Raji (cell line): ENCODE results near the gene PRKN.

ENCODE experiments used
- POLR2A ChIP-seq: IDR thresholded peaks from 2 replicates; pipeline ENCODE4 v1.6.1; 2011; ENCODE audit warnings: low read depth, low read length, control low read depth; ENCODE audit not compliant: insufficient read depth

PRKN gene

DNA sequence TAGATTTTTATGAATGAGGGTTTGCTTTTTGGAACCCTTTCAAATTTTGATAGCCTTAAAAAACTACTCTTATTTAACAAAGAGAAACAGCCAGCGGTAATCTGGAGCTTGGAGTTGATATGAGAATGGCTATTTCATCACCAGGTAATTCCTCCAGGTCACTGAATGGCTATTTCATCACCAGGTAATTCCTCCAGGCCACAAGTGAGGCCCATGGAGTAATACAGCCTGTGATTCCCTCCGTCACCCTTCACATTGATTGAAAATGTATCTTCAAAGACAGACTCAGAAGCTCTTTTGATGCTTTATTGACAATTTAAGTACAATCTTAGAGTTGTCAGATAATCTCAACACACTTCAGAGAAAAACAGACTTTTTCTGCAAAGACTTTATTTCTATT is 1380.4 kb downstream of the PRKN start:
- TF ChIP-seq POLR2A = no peak

DNA sequence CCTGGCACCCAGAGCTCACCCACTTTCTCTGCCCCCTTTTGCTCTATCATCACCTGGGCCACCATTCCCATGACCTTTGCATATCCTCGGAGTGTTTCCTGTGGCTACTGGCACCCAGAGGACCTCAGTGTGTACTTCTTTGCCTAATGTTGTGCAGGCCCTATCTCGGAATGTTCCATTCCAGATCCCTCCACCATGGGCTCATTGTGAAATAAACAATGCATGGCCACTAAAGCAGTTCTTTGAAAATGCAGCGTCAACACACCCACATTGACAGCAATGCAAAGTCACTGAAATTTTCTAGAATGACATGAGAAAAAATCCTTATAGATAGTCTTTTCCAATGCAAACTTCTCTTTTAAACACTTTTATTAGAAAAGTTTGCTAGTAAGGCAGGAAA is 1380.8 kb downstream of the PRKN start:
- no peak for TF ChIP-seq POLR2A

DNA sequence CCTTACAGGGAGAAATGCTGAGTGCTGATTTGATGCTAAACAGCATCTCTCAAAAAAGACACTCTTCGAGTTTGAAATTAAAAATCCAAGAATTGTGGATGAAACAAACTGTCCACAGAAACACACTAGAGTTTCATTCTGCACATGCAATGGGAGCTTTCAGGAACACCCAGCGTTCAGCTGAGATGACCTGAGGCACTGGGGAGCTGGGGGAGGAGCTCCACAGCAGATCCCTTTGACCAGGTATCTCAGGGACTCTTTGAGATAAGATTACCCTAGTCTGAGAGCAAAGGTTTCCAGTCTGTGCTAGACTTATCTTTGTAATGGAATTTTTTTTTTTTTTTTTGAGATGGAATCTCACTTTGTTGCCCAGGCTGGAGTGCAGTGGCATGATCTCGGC is 1382.9 kb downstream of the PRKN start:
- no peak for TF ChIP-seq POLR2A

DNA sequence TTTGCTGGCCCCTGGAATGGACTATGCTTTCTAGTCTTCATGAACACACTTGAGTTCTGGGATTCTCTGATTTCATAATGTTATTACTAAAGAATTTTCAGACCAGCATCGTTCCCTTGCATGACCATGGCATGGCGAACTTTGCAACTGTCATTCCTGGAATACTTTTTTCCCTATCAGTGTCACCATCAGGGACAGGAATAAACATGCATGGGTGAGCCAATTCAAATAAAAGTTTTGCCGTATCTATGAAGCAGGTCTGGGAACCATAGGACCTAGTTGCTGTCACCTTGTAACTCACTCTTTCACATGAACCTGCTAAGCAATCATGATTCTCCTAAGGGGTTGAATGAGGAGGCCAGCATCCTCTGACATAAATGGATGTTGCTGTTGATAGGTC is 1385.5 kb downstream of the PRKN start:
- TF ChIP-seq POLR2A = no peak

DNA sequence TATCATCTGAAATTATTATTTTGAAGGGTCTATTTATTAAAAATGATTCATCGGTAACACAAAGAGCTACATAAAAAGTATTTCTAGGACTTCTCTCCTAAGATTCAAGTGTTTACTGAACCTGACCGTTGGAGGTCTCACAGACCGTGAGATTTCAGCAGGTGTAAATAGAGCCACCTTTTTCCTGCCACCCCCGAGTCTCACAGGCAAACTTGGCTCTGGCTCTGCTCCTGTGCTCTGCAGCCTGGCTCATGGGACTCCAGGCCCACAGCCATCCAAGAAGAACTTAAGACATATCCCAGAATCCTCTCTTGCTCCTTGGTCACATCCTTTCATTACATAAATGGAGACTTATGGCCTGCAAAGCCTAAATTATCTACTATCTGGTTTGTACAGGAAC is 1385.9 kb downstream of the PRKN start:
- no peak for TF ChIP-seq POLR2A

DNA sequence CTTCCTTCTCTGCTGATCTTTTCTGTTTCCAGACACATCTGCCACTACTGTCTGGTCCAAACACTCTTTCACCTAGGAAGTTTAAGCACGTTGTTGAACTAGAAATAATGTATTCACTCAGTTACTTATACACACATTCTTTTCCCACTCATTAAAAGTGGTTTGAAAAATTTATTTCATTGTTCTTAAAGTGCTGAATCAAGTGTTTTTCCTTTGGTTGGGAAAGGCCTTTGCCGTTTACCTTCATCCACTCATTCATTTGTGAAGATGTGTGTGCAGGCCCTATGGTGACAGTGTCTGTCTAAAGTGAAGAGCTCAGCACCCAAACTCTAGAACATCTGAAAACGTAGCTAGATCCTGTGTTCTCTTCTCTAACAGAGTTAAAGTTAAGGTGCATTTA is 1389.6 kb downstream of the PRKN start:
- no peak for TF ChIP-seq POLR2A

DNA sequence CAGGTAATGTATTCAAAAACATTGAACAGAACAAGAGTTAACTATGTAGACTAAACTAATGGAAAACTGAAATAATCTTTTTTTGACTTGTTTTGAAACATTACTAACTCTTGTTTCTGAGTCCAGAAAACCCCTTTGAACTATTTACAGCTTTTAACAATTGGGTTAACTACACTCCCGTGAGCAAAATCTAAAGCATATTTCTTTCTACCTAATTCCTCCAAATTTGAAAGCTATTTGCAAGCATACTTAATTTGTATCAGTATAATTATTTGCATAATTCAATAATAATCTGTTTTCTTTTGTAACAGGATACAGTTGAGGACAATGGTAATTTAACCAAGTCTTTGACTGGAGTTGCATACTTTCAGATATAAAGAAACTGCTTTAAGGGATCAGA is 1391.1 kb downstream of the PRKN start:
- TF ChIP-seq POLR2A = no peak

DNA sequence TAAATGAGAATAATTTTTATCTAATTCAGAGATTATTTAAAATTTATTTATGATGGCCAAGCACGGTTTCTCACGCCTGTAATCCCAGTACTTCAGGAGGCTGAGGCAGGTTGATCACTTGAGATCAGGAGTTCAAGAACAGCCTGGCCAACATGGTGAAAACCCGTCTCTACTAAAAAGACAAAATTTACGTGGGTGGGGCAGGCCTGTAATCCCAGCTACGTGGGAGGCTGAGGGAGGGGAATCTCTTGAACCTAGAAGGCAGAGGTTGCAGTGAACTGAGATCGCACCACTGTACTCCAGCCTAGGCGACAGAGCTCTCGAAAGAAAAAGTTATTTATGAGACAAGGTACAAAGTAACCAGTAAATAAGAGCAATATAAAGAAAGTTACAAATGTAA is 1394.2 kb downstream of the PRKN start:
- TF ChIP-seq POLR2A = no peak

DNA sequence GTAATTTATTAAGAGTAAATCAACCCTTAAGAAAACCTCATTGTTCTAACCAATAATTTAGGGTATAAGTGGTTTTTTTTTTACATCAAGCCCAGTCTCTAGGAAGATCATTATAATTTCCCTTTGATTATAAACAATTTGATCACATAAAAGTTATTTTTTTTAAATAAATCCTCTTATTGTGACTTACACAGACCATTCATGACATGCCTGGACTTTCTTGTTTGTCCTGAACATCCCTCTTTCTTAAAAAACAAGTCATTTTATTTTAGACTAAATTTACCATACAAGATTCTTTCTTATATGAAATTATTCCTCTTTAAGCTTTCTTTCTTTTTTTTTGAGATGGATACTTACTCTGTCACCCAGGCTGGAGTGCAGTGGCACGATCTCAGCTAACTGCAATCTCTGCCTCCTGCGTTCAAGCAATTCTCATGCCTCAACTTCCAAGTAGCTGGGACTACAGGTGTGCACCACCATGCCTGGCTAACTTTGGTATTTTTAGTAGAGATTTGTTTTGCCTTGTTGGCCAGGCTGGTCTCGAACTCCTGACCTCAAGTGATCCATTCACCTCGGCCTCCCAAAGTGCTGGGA is 1400.1 kb downstream of the PRKN start:
- no peak for TF ChIP-seq POLR2A

DNA sequence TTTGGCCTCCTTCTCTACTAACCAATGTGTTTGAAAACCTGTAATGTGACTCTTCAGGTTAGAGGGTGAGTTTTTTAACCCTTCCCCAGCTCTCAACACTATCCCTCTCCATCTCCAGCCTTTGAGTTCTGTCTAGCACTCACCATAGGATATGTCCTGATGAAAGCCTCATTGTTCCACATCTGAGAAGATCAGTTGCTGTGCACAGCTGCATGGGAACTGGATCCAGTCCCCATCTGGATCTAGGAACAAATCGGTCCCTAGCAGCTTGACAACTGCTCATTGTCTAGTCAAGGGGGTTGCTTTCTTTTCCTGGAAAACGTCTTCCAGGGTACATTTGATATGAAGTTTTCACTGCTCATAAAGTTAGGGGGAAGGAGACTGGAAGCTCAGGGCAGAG is 1408.3 kb downstream of the PRKN start:
- TF ChIP-seq POLR2A = no peak

DNA sequence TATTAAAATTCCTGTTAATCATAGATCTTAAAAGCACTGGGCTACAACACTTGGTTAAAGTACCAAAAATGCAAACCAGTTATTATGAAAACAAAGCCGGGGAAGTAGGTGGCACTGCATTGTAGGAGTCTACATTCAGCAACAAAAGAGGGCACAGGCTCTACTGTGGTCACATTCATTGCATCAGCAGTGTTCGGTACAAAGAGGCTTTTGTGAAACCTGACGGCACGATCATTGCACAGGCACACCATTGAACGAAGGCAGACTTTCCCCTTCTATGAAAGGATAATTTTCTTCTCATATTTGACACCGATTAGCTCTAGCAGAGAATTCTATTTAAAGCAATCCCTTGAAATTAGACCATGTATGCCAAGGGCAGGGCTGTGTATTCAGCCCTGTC is 1409.1 kb downstream of the PRKN start:
- no peak for TF ChIP-seq POLR2A

DNA sequence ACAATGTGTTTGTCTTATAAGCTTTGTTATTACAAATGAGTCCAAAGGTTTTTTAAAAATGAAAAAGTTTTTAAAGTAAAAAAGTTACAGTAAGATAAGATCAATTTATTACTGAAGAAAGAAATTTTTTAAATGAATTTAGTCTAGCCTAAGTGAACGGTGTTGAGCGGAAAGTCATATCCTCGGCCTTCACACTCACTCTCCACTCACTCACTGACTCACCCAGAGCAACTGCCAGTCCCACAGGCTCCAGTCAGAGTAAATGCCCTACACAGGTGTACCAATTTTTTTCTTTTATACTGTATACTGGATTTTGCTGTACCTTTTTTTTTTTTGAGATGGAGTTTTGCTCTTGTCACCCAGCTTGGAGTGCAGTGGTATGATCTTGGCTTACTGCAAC is 1411.0 kb downstream of the PRKN start:
- TF ChIP-seq POLR2A = no peak

DNA sequence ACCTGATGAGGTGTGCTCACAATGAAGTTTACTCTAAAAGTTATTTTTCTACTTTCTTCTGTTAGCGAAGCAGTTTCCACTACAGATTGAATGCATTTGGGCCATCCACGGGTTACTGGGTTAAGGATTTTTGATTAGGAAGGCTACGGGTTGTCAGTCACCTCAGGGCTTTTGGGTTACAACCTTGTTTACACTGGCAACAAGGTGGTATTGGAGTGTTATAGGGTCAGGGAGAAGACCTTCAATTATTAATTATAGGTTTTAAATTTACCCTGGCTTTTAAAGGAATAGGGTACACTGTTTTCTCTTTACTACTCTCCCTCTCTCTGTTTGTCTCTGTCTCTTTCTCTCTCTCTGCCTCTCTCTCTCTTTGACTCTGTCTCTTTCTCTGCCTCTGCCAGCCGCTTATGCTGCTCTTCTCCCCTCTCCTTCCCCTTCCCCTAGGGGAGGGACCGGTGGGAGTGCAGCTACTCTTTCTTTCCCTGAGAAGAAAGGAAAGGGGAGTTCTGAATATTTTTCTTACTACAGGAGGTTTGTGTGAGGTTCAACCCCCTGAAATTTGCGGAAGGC is 1413.5 kb downstream of the PRKN start:
- no peak for TF ChIP-seq POLR2A

DNA sequence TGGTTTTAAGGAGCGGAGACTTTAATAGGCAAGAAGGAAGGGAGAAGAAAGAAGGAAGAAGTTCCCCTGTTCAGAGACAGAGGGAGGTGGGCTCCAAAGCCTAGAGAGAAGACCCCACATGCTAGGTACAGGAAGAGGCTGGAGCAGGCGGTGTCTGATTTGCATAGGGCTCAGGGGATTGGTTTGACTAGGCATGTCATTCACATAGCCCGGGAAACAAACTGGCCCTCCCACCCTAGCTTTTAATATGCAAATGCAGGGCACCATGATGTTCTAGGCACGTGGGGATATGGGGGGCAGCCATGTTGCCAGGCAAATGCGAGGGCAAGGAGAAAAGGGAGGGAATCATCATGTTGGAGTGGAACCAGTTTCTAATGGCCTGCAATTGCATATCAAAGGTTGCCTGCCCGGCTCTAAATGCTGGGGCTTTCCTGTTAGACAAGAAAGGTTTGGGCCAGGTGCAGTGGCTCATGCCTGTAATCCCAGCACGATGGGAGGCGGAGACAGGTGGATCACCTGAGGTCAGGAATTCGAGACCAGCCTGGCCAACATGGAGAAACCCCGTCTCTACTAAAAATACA is 1419.4 kb downstream of the PRKN start:
- no peak for TF ChIP-seq POLR2A

DNA sequence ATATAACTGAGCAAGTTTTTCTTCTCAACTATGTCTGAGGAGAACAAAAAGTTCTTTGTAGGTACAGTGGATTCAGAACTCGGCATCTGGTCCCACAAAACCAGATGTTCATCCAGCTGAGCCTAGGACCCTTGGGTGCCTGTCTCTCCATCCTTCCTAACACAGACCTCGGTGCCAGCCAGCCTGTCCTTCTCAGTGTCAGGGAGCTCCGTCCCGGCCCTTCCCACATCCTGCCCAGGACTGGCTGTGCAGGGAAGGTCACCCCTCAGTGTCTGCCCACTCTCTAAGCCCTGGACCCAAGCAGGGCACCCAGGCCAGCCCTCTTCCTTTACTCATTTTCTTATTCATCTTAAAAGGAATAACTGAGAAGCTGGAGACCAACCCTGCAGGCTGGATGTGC is 1421.7 kb downstream of the PRKN start:
- TF ChIP-seq POLR2A = no peak

DNA sequence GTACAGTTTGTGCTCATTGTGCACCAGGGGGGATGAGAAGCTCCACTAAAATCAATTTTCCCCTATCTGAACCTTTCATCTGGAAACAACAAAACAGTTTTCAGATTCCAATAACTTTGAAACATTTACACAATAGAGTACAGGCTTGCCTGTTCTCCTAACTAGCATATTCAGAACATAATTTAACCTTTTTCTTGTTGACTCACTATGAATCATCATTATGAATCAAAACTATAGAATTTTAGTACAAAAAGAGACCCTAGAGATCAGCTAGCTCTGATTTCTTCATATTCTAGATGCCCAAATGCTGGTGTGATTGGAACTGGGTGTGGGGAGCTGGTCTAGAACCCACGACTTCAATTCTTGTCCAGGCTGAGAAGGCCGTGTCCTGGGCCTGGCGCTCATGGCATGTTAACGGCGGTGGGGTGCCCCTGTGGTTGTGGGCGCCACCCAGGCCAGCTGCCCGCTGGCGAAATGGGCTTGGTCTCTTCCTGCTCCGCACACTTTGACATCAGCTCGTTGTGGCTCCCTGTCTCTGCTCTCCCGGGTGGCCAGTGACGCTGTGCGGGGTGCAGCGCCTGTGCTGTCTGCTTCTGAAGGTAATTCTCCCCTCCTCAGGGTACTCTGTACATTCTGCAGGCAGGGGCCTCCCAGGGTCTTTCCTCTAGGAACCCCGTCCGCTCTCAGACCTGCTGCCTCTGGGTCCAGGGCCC is 1423.8 kb downstream of the PRKN start:
- no peak for TF ChIP-seq POLR2A
